ENCODE data around the gene CYTH4.
"Not testable (repeated sequence)": the region's sequence is repeated elsewhere in the genome, so short reads cannot be mapped to it uniquely, and the experiment has no call there.

Gene CYTH4

GRCh38 chr22:37311761-37312312, 29.5 kb downstream of the CYTH4 start:
- DNase-seq, result no peak

GRCh38 chr22:37312549-37313183, 30.4 kb downstream of the CYTH4 start:
- DNase-seq, result no peak

DNA sequence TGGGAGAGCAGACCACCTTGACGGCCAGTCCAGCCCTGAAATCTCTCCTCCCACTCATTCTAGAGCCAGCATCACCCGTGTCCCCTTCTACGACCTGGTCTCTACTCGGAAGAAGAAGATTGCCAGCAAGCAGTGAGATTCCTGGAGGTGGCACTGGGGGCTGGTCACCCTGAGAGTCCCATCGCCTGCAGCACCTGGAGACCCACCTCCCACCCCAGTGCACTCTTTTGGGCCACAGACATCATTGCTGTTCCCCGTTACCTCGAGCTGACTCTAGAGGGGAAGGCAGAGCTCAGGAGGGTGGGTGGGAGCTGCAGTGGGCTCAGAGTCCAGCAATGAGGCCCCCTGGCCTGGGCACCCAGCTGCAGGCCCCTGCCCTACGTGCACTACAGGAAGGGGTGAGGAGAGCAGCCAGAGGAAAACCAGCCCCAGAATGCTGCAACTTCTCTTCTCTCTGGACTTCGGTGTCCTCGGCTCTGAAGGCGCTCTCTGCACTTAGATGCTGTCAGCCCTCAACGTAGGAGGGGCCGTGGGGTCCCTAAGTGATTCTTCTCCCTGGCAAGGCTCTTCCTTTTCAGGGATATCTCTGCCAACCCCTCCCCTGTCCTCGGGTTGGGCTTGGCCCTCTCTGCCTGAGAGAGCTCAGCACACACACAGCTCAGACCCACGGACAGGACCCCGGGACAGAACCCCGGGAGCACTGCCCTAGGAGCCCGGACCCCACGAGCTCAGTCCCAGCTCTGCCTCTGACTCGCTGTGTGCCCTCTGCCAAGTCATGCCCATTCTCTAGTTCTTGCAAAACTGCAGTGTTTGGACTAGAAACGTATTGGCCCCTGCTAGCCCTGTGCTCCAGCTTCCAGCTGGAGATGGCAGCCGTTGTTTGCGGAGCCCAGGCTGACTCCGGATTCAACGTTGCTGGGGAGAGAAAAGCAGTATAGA, 31.3 kb downstream of the CYTH4 start:
- no peak for DNase-seq

GRCh38 chr22:37314315-37315074, 32.2 kb downstream of the CYTH4 start:
- no peak for DNase-seq

- no peak for DNase-seq
These were observed 34.1 kb downstream of the CYTH4 start for GRCh38 chr22:37316405-37316804.

DNA sequence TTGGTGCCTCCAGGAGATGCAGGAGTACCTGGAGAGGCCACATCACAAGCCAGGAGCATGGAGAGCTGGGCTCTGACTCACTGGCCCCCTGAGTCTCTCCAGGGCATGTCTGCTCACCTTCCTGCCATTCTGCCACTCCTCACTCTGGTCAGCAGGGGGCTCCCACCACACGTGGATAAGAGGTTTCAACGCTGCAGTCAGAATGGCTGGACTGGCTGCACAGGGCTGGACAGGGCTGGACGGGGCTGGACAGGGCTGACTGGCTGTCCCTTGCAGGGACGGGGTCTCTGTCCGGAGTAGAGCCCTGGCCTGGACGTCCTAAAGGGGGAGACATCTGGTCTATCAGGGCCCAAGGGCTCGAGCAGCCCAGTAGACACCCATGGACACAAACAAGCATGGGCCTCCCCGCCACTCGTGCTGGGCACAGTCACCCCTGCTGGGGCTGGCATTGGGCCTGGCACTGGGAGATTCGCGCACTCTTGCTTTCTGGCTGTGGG, 34.6 kb downstream of the CYTH4 start:
- peak; percentile 22 for DNase-seq

GRCh38 chr22:37317698-37318210, 35.4 kb downstream of the CYTH4 start:
- DNase-seq, result no peak

GRCh38 chr22:37318364-37319109, 36.2 kb downstream of the CYTH4 start:
- DNase-seq, result no peak

DNA sequence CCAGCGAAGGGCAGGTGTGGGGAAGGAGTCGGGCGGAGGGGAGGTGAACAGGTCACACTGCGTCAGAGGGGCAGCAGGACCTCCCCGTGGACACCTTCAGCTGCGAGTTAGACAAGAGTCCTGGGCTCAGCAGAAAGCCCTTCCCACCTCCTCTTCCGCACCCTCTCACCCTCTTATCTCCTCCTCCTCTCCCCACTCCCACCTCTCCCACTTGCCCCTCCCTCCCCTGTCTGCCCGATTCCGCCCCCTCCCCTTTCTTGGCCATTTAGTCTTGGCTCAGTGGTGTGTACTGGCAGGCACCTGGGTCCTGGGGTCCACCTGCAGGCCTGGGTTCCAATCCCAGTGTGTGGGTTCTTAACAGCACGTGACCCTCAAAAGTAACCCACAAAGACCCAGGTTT, 37.2 kb downstream of the CYTH4 start:
- DNase-seq, result no peak

- DNase-seq, result no peak
These were observed 38.7 kb downstream of the CYTH4 start for GRCh38 chr22:37320726-37321677.

DNA sequence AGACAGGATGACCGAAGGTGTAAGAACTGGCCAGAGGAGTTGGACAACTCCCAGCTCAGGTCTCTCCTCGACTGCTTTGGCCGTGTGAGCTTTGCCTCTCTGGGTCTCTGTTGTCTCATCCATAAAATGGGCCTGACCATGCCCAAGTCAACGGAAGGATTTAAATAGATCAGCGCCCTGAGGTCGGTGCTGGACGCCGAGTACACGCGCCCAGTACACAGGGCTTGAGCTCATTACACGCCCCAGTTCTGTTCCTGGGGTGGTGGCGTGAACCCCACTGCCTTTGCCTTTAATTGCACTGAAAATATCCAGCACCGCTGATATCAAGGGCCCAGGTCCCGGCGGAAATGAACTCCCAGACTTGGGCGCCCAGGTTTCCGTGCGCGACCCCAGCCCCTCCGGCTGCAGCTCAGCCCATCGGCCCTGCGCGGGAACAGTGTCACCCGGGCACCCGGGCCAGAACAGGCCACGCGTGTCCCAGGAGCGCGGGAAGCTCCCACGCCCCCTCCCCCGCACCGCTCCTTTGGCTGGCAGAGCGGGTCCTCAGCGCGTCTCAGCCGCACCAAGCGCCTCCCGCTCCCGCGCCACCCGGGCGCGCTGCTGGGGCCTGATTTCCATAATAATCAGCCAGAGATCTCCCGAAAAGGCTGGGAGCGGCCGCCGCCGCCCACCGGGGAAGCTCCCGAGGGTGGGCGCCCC, 42.2 kb downstream of the CYTH4 start:
- DNase-seq, result no peak

DNA sequence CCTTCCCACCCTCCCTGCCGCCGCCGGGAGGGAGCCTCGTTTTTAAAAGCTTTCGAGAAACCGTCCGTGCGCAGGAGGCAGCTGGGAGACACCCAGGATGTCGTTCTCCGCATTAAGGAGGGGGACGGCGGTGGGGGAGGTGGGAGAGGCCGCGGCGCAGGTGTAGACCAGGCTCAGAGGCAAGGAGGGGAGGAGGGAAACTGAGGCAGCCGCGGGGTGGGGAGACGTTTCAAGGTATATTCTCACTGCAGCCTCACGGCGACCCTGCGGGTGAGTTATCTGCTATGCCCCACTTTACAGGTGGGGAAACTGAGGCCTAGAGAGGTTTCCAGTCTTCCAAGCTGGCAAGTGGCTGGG, 42.7 kb downstream of the CYTH4 start:
- DNase-seq, result no peak

GRCh38 chr22:37326726-37327125, 44.4 kb downstream of the CYTH4 start:
- no peak for DNase-seq

DNA sequence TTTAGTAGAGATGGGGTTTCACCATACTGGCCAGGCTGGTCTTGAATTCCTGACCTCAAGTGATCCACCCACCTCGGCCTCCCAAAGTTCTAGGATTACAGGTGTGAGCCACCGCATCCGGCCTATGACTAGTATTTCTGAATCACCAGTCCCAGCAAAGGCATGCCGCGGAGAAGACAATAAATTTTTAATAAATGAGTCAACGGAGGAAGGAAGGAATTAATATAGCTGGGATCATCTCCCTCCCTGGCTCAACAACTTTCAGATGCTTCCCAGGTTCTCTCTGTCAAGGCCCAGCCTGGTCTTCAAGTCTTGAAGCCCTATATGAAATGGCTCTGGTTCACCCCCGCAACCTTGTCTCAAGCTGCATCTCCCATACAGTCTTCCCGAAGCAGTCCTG, 45.7 kb downstream of the CYTH4 start:
- no peak for DNase-seq

GRCh38 chr22:37328538-37329237, 46.4 kb downstream of the CYTH4 start:
- DNase-seq, result not testable (repeated sequence)

DNA sequence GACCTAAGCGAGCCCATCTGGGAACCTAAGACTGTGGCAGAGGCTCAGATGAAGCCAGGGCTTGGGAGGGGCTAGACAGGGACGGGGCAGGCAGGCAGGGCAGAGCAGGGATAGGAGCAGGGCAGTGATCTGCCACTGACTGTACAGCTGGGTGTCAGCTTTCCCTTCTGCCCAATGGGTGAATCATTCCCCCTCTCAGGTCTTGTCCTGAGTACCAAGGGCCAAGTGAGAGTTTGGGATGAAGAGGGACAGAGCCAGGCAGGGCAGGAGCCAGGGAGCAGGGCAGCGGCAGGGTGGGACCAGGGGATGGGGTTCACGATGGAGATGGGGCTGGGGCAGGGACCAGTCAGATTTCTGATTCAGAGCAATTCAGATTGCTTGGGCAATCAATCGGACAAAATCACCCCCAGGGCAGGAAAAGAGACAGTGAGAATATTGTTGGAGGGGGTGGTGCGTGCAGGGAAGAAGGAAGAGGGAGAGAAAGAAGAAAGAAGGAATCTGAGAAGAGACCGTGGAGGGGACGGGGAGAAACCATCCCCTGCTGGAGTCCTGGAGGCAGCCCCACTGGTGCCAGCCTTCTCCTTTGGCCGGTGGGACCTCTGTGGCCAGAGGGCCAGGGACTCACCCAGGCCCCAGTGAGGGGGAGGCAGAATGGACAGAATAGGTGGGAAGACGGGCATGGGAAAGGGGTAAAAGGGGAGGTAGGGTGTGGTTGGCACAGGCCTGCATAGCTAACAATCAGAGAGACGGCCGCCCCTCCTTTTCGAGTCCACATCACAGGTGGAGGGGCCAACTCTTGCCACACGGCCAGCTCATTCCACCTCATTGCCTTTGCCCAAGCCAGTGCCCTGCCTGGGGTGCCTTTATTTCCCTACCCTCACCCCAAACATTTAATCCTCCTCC, 47.2 kb downstream of the CYTH4 start:
- no peak for DNase-seq

- no peak for DNase-seq
These were observed 48.1 kb downstream of the CYTH4 start for GRCh38 chr22:37330200-37331033.

DNA sequence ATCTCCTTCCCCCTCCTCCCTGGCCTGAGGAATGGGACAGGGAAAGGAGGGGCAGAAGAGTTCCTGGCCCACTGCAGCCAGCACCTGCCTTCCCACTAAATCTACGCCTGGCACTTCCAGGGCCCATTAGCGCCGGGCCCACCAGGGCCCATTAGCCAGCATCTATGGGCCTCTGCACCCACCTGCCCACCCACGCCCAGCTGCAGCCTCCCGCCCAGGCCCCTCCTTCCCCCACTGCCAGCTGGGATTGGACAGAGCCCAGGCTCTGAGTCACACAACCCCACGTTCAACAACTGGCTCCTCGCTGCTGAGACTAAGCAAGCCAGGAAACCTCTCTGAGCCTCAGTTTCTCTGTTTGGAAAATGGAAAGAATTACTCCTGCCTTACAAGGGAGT, 48.7 kb downstream of the CYTH4 start:
- DNase-seq, result no peak

Data from NCI-H510A treated with DMSO at 0.1 percent for 48 hours (cell line).